Hepatic stellate cell (primary cell): ENCODE data around the gene CACNB2.

Source experiments
- DNase-seq: peaks from one replicate; pipeline ENCODE4 v3.0.0; 2011; ENCODE audit warnings: low spot score

The CACNB2 gene

DNA sequence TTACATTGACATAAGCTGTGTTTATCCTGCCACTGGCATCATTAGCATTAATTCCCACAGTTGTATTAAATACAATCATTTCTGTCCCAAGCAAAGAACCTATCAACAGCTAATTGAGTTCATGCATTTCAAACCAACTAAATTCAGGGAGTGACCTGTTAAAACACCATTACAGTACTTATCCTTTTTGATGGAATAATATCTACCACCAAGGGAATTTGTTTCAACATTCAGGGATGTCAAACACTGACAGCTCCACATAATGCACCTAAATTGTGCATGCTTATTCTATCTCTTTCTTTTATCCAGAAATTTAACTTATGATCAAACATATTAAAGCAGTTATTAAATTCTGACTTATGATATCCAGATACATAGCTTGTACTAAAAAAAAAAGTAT, 374.3 kb downstream of the CACNB2 start:
- DNase-seq, result no peak

DNA sequence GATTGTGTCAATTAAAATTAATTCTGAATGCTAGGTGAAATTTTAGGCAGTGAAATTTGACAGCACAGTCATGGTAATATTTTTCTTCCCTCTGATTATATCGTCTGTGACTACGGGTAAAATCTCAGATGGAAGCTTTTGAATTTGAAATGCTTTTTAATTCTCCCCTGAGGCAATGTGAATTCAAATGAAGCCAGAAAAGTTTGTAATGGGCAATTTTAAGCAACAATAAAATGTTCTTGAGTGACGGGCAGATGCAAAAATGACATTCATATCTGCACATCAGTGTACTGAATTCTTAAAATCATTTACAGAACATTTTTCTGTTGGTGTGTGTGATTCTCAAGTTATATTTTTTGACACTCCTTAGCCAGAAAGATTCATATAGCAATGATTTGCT, 376.6 kb downstream of the CACNB2 start:
- DNase-seq, result no peak

DNA sequence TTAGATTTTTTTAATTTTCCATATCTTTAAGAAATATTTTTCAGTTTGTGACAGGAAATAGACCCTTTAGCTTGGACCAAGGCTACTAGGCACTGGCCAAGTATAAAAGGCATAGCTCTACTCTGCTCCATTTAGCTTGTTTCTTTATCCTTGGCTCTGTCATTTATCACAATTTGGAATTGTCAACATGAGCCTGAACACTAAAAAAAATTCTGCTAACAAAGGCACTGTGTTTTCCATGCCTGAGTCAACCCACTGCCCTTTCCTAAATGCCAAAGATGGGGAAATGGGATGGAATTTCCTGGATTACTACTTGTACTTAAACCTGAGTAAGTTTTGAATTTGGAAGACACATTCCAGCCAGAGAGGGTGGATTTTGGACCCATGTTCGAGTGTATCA, 382.8 kb downstream of the CACNB2 start:
- DNase-seq, result no peak

DNA sequence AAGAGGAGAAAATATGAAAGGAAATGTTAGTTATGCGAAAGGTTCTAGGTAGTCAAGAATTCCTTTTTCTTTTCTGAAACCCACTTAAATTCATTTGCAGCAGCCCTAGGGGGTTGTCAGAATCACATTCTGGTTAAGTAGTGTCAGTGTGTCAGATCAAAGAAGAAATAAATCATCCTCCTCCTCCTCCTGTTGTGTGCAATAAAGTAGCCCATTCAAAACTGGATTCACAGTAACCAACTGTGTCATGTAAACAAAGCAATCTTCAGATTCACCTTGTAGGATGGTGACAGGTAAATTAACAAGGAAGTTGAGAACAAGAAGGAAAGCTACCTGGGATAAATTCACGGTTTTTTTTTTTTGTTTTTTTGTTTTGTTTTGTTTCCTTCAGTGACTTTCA, 383.6 kb downstream of the CACNB2 start:
- DNase-seq, result no peak

DNA sequence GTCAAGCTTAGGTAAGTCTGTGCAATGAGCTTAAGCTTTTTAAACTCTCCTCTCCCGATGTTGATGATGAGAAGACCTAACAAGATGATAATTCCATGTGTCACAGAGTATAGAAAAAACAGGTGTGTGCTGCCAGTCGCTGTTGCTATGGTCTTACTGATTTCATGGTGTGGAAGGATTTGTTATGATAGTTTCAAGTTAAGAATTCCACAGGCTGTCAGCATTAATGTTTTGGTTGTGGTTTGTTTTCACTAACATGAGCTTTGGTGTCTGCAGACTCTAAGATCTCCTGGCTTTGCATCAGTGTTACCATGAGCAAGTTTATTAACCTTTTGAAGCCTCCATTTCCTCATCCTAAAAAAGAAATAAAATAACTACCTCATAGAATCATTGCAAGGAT, 387.5 kb downstream of the CACNB2 start:
- no peak for DNase-seq

DNA sequence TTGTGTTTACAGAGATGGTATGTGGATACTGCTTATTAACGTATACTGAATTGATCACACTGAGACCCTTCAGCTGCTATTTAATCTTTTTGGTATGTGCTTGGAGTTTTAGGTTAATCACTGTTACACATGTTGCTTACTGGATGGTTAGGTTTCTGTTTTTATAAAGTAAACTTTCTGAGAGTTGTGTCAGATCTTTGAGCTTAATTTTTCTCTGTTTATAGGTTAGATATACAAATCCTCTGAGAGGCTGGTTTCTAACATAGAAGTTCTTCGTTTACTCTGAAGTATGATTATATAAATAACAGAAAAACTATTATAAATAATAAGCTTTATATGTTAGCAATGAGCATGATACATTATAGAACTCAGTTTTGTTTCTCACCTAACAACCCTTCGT, 388.1 kb downstream of the CACNB2 start:
- DNase-seq, result no peak

DNA sequence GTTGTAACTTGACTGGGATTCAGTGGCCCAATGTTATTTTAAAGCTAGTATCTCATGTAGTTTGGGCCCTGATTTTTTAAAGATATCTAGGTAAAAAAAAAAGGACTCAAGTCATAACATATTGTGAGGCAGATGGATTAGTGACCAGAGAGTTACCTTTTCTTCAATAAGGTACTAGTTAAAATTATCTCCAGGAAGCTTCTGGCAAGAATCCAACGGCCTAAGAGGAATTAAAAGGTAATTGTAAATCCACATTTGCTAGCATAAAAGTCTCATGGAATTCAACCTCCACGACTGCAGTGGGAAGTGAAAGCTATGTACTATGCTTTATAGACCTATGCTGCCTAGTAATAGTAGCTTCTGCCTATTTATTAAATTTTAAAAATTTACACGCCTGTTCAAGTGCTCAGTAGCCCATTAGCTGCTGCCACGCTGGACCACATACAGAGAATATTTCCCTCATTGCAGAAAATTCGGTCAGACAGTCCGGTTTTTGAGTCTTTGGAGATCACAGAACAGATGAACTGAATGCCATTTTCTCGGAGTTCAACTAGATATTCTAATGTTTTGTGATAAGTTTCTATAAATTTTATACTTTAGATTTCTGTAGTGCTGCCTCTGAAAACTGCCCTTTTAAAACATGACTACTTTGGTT, 392.8 kb downstream of the CACNB2 start:
- DNase-seq, result no peak

DNA sequence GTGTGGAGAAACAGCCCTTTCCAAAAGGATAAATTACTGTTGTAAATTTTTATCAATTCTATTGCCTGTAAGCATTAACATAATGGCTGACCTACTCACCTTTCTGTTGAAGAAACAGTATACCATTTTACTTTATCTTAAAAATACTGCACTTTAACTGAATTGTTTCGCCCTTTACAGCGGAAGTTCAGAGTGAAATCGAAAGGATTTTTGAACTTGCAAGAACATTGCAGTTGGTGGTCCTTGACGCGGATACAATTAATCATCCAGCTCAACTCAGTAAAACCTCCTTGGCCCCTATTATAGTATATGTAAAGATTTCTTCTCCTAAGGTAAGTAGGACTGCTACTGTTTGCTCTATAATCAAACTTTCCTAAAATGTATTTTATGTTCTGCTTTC, 393.7 kb downstream of the CACNB2 start:
- no peak for DNase-seq

DNA sequence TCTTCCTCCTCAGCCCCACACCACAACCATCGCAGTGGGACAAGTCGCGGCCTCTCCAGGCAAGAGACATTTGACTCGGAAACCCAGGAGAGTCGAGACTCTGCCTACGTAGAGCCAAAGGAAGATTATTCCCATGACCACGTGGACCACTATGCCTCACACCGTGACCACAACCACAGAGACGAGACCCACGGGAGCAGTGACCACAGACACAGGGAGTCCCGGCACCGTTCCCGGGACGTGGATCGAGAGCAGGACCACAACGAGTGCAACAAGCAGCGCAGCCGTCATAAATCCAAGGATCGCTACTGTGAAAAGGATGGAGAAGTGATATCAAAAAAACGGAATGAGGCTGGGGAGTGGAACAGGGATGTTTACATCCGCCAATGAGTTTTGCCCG, 399.1 kb downstream of the CACNB2 start:
- no peak for DNase-seq

DNA sequence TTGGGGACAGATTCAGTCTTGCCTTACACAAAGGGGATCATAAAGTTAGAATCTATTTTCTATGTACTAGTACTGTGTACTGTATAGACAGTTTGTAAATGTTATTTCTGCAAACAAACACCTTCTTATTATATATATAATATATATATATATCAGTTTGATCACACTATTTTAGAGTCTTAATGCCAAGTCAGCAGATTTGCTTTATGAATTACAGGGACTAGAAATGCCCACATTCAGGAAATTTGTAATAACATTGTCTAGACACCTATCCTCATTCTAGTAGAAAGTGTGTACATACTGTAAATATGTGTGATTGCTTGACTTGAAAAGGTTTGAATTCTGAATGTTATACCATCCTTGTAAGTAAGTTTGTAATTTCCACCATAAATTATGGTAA, 400.0 kb downstream of the CACNB2 start:
- DNase-seq, result no peak

DNA sequence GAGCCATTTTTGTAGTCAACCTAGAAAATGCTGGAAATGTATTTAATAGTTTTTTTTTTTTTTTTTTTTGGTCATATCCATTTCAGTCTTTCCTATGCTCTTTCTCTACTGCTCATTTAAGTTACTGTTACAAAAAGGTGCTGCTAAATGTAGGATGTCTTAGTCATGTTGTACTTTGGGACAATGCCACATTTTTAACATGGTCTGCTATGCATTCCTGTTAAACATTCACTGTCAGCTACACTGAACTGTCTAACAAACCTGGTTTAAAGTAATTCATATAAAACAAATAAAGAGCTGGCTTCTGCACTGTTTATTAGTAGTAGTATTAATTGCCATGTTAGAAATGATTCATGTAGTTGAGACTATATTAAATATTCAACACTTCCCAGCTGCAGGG, 402.6 kb downstream of the CACNB2 start:
- DNase-seq, result no peak

DNA sequence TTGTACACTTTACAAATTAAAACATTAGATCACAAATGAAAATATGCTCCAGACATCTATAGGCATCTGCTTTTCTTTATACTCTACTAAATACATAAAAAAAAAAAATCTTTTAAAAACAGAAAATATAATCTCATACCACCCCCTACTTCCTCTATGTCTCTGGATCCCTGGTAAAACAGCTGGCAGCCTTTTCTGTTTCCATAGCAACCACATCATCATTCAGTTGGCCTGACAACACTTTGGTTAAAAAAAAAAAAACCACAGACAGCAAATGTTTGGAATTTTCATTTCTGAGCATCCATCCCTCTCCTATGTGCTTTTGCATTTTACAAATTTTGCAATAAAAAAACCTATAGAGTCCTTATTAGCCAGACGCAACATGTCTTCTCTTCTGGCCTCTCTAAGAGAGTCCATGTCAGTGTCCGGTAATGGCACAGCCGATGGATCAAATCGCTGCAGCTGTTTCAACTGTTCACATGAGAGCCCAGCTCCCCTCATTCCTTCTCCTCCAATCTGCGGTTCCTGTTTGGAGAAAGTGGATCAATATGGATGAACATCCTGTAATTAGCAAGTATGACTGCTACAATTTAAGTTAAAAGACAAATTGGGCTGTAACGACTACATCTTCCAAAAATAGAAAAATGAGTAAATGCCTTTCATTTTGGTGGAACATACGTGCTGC, 405.5 kb downstream of the CACNB2 start:
- DNase-seq, result peak; percentile 5

DNA sequence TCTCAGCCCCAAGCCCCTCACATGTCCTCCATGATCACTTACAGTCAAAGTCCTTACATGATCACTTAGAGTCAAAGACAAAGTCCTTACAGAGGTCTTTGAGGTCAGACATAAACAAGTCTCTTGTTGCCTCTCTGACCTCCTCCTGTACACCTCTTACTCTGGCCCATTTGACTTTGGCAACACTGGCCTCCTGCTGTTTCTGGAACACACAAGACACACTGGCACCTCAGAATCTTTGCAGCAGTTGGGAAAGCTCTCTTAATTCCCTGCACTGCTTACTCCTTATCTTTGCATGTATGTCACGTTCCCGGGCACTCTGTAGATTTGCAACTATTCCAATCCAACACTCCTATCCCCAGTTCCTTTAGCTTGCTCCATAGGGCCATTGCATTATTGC, 408.9 kb downstream of the CACNB2 start:
- DNase-seq, result no peak

DNA sequence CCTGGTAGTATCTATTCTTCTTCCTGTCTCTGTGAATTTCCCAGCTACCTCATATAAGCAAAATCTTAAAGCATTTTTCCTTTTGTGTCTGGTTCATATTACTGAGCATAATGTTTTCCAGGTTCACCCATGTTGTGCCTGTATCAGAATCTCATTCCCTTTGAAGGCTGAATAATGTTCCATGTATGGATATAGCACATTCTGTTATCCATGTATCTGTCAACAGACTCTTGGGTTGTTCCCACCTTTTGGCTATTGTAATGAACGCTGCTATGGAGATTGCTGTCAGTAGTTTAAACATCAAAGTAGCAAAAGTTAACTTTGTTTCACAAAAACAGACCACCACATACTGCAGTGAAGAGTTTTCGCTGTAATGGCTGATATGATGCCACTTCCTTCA, 411.2 kb downstream of the CACNB2 start:
- no peak for DNase-seq

DNA sequence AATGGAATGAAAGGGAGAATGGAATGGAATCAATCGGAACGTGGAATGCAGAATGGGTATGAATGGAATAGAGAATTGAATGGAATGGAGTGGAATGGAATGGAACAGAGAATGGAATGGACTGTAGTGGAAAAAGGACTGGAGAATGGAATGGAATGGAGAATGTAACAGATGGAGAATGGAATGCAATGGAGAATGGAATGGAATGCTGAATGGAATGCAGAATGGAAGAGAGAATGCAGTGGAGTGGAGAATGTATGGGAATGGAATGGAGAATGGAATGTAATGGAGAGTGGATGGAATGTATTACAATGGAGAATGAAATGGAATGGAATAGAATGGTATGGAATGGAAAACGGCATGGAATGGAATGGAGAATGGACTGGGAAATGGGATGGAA, 414.3 kb downstream of the CACNB2 start:
- no peak for DNase-seq

DNA sequence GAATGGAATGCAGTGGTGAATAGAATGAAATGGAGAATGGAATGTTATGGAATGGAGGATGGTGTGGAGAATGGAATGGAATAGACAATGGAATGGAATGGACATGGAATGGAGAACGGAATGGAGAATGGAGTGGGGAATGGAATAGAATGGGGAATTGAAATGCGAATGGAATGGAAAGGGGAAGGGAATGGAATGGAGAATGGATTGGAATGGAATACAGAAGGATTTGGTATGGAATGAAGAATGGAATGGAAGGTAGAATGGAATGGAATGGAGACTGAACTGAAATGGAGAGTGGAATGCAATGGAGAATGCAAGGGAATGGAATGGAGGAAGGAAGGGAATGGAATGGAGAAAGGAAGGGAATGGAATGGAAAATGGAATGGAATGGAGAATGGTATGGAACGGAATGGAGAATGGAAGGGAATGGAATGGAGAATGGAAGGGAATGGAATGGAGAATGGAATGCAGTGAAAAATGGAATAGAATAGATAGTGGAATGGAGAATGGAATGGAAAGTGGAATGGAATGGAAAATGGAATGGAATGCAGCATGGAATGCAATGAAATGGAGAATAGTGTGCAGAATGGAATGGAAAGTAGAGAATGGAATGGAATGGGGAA, 416.4 kb downstream of the CACNB2 start:
- DNase-seq, result no peak

DNA sequence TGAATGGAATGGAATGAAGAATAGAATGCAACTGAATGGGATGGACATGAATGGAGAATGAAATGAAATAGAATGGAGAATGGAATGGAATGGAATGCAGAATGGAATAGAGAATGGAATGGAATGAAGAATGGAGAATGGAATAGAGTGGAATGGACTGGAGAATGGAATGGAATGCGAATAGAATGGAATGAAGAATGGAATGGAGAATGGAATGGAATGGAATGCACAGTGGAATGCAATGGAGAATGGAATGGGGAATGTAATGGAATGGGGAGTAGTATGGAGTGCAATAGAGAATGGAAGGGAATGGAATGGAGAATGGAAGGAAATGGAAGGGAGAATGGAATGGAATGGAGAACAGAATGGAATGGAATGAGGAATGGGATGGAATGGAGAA, 417.7 kb downstream of the CACNB2 start:
- DNase-seq, result no peak

DNA sequence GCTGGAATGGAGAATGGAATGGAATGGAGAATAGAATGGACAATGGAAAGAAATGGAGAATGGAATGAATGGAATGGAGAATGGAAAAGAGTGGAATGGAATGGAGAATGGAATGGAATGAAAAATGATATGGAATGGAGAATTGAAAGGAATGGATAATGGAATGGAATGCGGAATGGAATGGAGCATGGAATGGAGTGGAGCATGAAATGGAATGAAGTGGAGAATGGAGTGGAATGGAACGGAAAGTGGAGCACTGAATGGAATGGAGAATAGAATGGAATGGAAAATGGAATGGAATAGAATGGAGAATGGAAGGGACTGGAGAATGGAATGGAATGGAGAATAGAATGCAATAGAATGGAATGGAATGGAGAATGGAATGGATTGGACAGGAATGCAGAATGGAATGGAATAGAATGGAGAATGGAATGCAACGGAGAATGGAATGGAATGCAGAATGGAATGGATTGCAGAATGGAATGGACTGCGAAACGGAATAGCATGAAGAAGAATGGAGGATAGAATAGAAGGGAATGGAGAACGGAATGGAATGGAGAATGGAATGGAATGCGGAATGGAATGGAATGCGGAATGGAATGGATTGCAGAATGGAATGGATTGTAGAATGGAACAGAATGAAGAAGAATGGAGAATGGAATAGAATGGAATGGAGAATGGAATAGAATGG, 421.8 kb downstream of the CACNB2 start:
- no peak for DNase-seq

DNA sequence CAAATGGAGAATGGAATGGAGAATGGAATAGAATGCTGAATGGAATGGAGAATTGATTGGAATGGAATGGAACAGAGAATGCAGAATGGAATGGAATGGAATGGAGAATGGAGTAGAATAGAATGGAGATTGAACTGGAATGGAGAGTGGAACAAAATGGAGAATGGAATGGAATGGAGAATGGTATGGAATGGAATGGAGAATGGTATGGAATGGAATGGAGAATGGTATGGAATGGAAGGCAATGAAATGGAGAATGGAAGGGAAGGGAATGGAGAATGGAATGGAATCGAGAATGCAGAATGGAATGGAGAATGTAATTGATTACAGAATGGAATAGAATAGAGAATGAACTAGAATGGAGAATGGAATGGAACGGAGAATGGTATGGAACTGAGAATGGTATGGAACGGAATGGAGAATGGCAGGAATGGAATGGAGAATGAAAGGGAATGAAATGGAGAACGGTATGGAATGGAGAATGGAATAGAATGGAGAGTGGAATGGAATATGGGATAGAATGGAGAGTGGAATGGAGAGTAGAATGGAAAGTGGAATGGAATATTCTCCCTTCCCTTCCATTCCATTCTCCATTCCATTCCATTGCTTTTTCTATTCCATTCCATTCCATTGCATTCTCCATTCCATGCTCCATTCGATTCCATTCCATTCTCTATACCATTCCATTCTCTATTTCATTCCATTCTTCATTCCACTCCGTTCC, 422.9 kb downstream of the CACNB2 start:
- DNase-seq, result no peak

DNA sequence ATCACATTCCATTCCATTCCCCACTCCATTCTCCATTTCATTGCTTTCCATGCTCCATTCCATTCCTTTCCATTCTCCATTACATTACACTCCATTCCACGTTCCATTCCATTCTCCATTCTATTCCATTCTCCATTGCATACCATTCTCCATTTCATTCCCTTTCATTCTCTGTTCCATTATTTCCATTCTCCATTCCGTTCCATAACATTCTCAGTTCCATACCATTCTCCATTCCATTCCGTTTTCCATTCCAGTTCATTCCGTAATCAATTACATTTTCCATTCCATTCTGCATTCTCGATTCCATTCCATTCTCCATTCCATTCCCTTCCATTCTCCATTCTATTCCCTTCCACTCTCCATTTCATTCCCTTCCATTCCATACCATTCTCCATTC, 424.8 kb downstream of the CACNB2 start:
- no peak for DNase-seq

DNA sequence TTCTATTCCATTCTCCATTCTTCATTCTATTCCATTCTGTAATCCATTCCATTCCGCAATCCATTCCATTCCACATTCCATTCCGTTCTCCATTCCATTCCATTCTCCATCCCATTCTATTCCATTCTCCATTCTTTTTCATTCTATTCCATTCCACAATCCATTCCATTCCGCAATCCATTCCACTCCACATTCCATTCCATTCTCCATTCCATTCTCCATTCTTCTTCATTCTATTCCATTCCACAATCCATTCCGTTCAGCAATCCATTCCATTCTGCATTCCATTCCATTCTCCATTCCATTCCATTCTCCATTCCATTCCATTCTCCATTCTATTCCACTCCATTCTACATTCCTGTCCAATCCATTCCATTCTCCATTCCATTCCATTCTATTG, 426.0 kb downstream of the CACNB2 start:
- DNase-seq, result no peak

DNA sequence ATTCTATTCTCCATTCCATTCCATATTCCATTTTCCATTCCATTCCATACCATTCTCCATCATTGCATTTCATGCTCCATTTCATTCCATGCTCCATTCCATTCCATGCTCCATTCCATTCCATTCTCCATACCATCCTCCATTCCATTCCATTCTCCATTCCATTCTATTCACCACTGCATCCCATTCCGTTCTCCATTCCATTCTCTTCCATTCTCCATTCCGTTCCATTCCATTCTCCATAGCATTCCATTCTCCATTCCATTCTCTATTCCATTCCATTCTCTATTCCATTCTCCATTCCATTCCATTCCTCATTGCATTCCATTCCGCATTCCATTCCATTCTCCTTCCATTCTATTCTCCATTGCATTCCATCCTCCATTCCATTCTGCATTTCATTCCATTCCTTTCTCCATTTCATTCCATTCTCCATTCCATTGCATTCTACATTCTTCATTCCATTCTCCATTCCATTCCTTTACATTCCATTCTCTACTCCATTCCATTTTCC, 427.2 kb downstream of the CACNB2 start:
- no peak for DNase-seq
